SK-N-SH treated with all-trans-retinoic acid at 6 μM for 48 hours (cell line): ENCODE data around the gene NTN5.

Experiments
- CREB5 ChIP-seq: fragments of 250-450 bp; sonication (Bioruptor Pico); IDR thresholded peaks from 2 replicates; pipeline ENCODE4 v1.5.1; 2020; ENCODE audit warnings: low read depth, mild to moderate bottlenecking, moderate library complexity
- CSDC2 ChIP-seq: fragments of 250-450 bp; sonication (Bioruptor Pico); IDR thresholded peaks from 2 replicates; pipeline ENCODE4 v1.5.0; 2020; ENCODE audit warnings: mild to moderate bottlenecking, moderate library complexity

DNA sequence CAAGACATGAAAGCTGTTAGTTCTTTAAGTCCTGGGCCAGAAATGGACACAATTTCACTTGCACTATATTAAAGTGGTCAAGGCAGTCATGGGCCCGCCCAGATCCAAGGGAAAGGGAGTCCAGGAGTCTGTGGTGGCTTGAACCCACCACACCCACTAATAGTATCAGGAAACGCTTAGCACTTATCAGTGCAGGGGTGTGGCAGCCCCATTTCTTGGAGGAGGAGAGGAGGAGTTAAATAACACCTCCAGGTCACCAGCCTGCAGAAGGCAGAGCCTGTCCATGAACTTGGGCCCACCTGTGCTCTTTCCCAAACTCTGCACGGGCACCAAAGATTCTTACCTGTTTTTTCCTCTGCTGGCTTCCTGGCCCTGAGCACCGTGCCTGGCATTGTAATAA is 5.4 kb upstream of the NTN5 start:
- TF ChIP-seq CSDC2 (CRISPR knock-in tag) (no peak), CREB5 (CRISPR knock-in tag) (no peak)
